Naive thymus-derived CD4-positive, alpha-beta T cell (primary cell): Measurements from ENCODE around the gene ACD. TPM values are rescaled to one million over a fixed set of nuclear protein-coding genes. Genes with fewer than 3 reads are reported as not detected.
A peak's percentile ranks its signal among the peaks of the same experiment; 100 is the strongest.

Source experiments
- ATAC-seq: fragments of 150-1000 bp; cut with Tn5 transposase; 2 replicates; pipeline ENCODE4 v1.10.0; 2021; ENCODE audit warnings: mild to moderate bottlenecking, moderate library complexity
- CTCF ChIA-PET: fragments of 350-600 bp; sonication (Branson Sonifier 250); formaldehyde crosslinking; loops from one replicate; lab custom pipeline; 2021; ENCODE audit warnings: antibody characterized with exemption; lab: Charles Lee
- POLR2A ChIA-PET: fragments of 350-600 bp; sonication (Branson Sonifier 250); formaldehyde crosslinking; loops from one replicate; lab custom pipeline; 2021; ENCODE audit warnings: antibody characterized with exemption, inconsistent platforms; lab: Charles Lee
- DNase-seq, 9 donors: peaks; one replicate each; pipeline versions ENCODE4 v3.0.0 to v3.0.0-alpha.2; 2020 to 2022; ENCODE audit warnings: mixed read lengths in 1 of 9
- H3K27ac ChIP-seq: one replicate; pipeline ENCODE4 v1.7.0; 2013; ENCODE audit warnings: mild to moderate bottlenecking, low read depth, low read length, moderate library complexity
- H3K27me3 ChIP-seq, 2 donors: one replicate each; pipeline ENCODE4 v1.7.0; 2013; ENCODE audit warnings: low read length in 2 of 2, mild to moderate bottlenecking in 2 of 2, moderate library complexity in 2 of 2; ENCODE audit not compliant: control insufficient read depth in 2 of 2, insufficient read depth in 2 of 2
- H3K36me3 ChIP-seq, 3 experiments: 1 replicate in 2 of 3; 2 replicates in 1 of 3; pipeline ENCODE4 v1.7.0; 2013; ENCODE audit warnings: low read length in 3 of 3, mild to moderate bottlenecking in 3 of 3, moderate library complexity in 1 of 3; ENCODE audit not compliant: insufficient read depth in 3 of 3, control insufficient read depth in 2 of 3
- H3K4me1 ChIP-seq, 2 donors: one replicate each; pipeline ENCODE4 v1.7.0; 2013; ENCODE audit warnings: low read length in 2 of 2, mild to moderate bottlenecking in 2 of 2, moderate library complexity in 1 of 2; ENCODE audit not compliant: control insufficient read depth in 2 of 2, insufficient read depth in 2 of 2
- H3K4me3 ChIP-seq: 2 replicates; pipeline ENCODE4 v1.7.0; 2013; ENCODE audit warnings: mild to moderate bottlenecking, low read length
- H3K9me3 ChIP-seq, 3 experiments: 1 replicate in 2 of 3; 2 replicates in 1 of 3; pipeline ENCODE4 v1.7.0; 2013; ENCODE audit warnings: low read length in 3 of 3; ENCODE audit not compliant: control insufficient read depth in 2 of 3
- H3K27ac Mint-ChIP-seq, 9 donors: one replicate each; pipeline ENCODE4 v1.8.0; 2020 to 2022; ENCODE audit warnings: mixed read lengths in 9 of 9, mild to moderate bottlenecking in 8 of 9, moderate library complexity in 5 of 9, inconsistent platforms in 2 of 9
- H3K27me3 Mint-ChIP-seq, 5 donors: one replicate each; pipeline ENCODE4 v1.8.0; 2021 to 2022; ENCODE audit warnings: mixed read lengths in 5 of 5, mild to moderate bottlenecking in 1 of 5
- H3K36me3 Mint-ChIP-seq, 5 donors: one replicate each; pipeline ENCODE4 v1.8.0; 2020 to 2022; ENCODE audit warnings: mixed read lengths in 5 of 5, mild to moderate bottlenecking in 3 of 5, inconsistent platforms in 1 of 5
- H3K4me1 Mint-ChIP-seq, 7 donors: one replicate each; pipeline ENCODE4 v1.8.0; 2020 to 2022; ENCODE audit warnings: mixed read lengths in 7 of 7, mild to moderate bottlenecking in 3 of 7, inconsistent platforms in 1 of 7
- H3K4me3 Mint-ChIP-seq, 10 donors: one replicate each; pipeline ENCODE4 v1.8.0; 2020 to 2022; ENCODE audit warnings: mild to moderate bottlenecking in 10 of 10, mixed read lengths in 10 of 10, moderate library complexity in 6 of 10, inconsistent platforms in 2 of 10
- H3K9me3 Mint-ChIP-seq, 11 donors: one replicate each; pipeline ENCODE4 v1.8.0; 2020 to 2022; ENCODE audit warnings: mixed read lengths in 11 of 11, mild to moderate bottlenecking in 4 of 11, inconsistent platforms in 1 of 11, moderate library complexity in 1 of 11
- intact Hi-C, 2 donors: fragments of 100-400 bp; cut with micrococcal nuclease; formaldehyde crosslinking; loops; one replicate each; pipeline ENCODE4 v1.15.1; 2023
- polyA plus RNA-seq, 2 donors: library from polyadenylated mRNA; unstranded; fragments of 300-500 nt; fragmentation: Illumina TruSeq; gene quantifications; one replicate each; pipeline ENCODE4 v1.2.3, GENCODE V29; 2021
- total RNA-seq, 6 experiments: library from RNA in 5 of 6; stranded (reverse) in 5 of 6; gene quantifications; 1 replicate in 5 of 6; 2 replicates in 1 of 6; pipeline ENCODE4 v1.2.3 and lab custom pipeline; 2021 to 2026

Gene ACD
- total and polyA plus RNA-seq, 7 experiments from 2014 or later: 25.4 to 44.1 (median 33.2) TPM

GRCh38 chr16:67649494-67649931 is 10.5 kb downstream of the ACD start:
- Histone ChIP-seq H3K27ac (peak overlapping the region; percentile 23), H3K9me3 (no peaks in the 10 kb centered on the region), H3K4me1 (peaks cover 9 to 15% of the 10 kb centered on the region in 2 donors), H3K27me3 (no peaks in the 10 kb centered on the region), H3K36me3 (peaks cover 0 to 73% (median 39%) of the 10 kb centered on the region in 3 experiments), H3K4me3 (no peak overlapping the region)
- Mint-ChIP-seq H3K4me3 (no peak overlapping the region), H3K36me3 (peaks cover 8 to 22% (median 15%) of the 10 kb centered on the region in 5 donors), H3K4me1 (peaks cover 6 to 28% (median 17%) of the 10 kb centered on the region in 7 donors), H3K27me3 (no peaks in the 10 kb centered on the region), H3K9me3 (no peaks in the 10 kb centered on the region), H3K27ac (peak overlapping the region in 1 of 9 donors; percentile 86)
- DNase-seq (no peak), ATAC-seq (no peak)
- CTCF ChIA-PET: interaction anchor here (0.7 to 1.8 kb wide), 3 partner anchors 55 to 128 kb away, joined by 3 to 8 read pairs (median 4); no protein-coding TSS in a partner anchor
- intact Hi-C loops: no loop called here
- POLR2A ChIA-PET: interaction anchor here (8.9 kb wide), 1 partner anchor 9 kb away, joined by 84 read pairs; the partner anchor contains the start of genes ACD and PARD6A

- intact Hi-C loops: no loop called here
- H3K9me3 ChIP-seq: no peaks in the 10 kb centered on the region
- peaks cover 8 to 22% (median 15%) of the 10 kb centered on the region in 5 donors for H3K36me3 Mint-ChIP-seq
- H3K27ac Mint-ChIP-seq: peak overlapping the region in 1 of 9 donors; percentile 19
- POLR2A ChIA-PET: interaction anchor here (1.0 to 8.9 kb wide), 4 partner anchors 9 to 95 kb away, joined by 3 to 84 read pairs (median 4); partner anchors contain the start of genes ACD and PARD6A
- H3K4me3 Mint-ChIP-seq: peak overlapping the region in 1 of 10 donors; percentile 62
- H3K27ac ChIP-seq: peak overlapping the region; percentile 23
- H3K4me3 ChIP-seq: no peak overlapping the region
- H3K4me1 Mint-ChIP-seq: peaks cover 6 to 34% (median 22%) of the 10 kb centered on the region in 7 donors
- no peaks in the 10 kb centered on the region for H3K27me3 ChIP-seq
- CTCF ChIA-PET: interaction anchor here (0.7 to 1.8 kb wide), 3 partner anchors 54 to 128 kb away, joined by 3 to 8 read pairs (median 4); no protein-coding TSS in a partner anchor
- no peaks in the 10 kb centered on the region for H3K27me3 Mint-ChIP-seq
- DNase-seq (no peak), ATAC-seq (no peak)
- H3K36me3 ChIP-seq: peaks cover 0 to 66% (median 39%) of the 10 kb centered on the region in 3 experiments
- peaks cover 0 to 2% (median 0%) of the 10 kb centered on the region in 11 donors for H3K9me3 Mint-ChIP-seq
- H3K4me1 ChIP-seq: peaks cover 9 to 15% of the 10 kb centered on the region in 2 donors
Measured at GRCh38 chr16:67648764-67649407, 11.2 kb downstream of the ACD start.

GRCh38 chr16:67648088-67648763 is 11.8 kb downstream of the ACD start:
- no peak overlapping the region for H3K27ac ChIP-seq
- ChIA-PET POLR2A (interaction anchor here (1.0 to 10.1 kb wide), 7 partner anchors 10 to 104 kb away, joined by 3 to 128 read pairs (median 4); partner anchors contain the start of genes ACD, CTCF and PARD6A), CTCF (interaction anchor here (2.2 to 7.3 kb wide), 2 partner anchors 19 to 101 kb away, joined by 6 to 107 read pairs; no protein-coding TSS in a partner anchor)
- ATAC-seq (no peak), DNase-seq (no peak)
- Mint-ChIP-seq H3K4me3 (peak overlapping the region in 2 of 10 donors; percentile 29 to 62), H3K27ac (peak overlapping the region in 1 of 9 donors; percentile 19), H3K4me1 (peaks cover 5 to 34% (median 22%) of the 10 kb centered on the region in 7 donors), H3K9me3 (peaks cover 0 to 2% (median 0%) of the 10 kb centered on the region in 11 donors), H3K36me3 (peaks cover 8 to 21% (median 15%) of the 10 kb centered on the region in 5 donors), H3K27me3 (no peaks in the 10 kb centered on the region)
- intact Hi-C loops: no loop called here
- H3K27me3 ChIP-seq: no peaks in the 10 kb centered on the region
- no peaks in the 10 kb centered on the region for H3K9me3 ChIP-seq
- H3K4me3 ChIP-seq: no peak overlapping the region
- peaks cover 0 to 61% (median 39%) of the 10 kb centered on the region in 3 experiments for H3K36me3 ChIP-seq
- peaks cover 9 to 15% of the 10 kb centered on the region in 2 donors for H3K4me1 ChIP-seq

- no peak for ATAC-seq
- Mint-ChIP-seq H3K9me3 (peaks cover 0 to 2% (median 0%) of the 10 kb centered on the region in 11 donors), H3K4me1 (peaks cover 5 to 34% (median 22%) of the 10 kb centered on the region in 7 donors), H3K36me3 (peaks cover 8 to 21% (median 15%) of the 10 kb centered on the region in 5 donors), H3K27ac (no peak overlapping the region), H3K4me3 (peak overlapping the region in 1 of 10 donors; percentile 29), H3K27me3 (no peaks in the 10 kb centered on the region)
- no peaks in the 10 kb centered on the region for H3K27me3 ChIP-seq
- ChIA-PET CTCF (interaction anchor here (0.7 to 7.3 kb wide), 4 partner anchors 11 to 100 kb away, joined by 3 to 107 read pairs (median 4); partner anchors contain the start of gene CTCF), POLR2A (interaction anchor here (1.1 to 10.1 kb wide), 6 partner anchors 11 to 104 kb away, joined by 3 to 128 read pairs (median 42); partner anchors contain the start of genes ACD, CTCF and PARD6A)
- peaks cover 9 to 15% of the 10 kb centered on the region in 2 donors for H3K4me1 ChIP-seq
- intact Hi-C loops: no loop called here
- H3K27ac ChIP-seq: peak overlapping the region; percentile 97
- DNase-seq: no peak
- peaks cover 0 to 60% (median 39%) of the 10 kb centered on the region in 3 experiments for H3K36me3 ChIP-seq
- H3K9me3 ChIP-seq: no peaks in the 10 kb centered on the region
- H3K4me3 ChIP-seq: no peak overlapping the region
Measured at GRCh38 chr16:67647681-67648080, 12.4 kb downstream of the ACD start.

GRCh38 chr16:67647111-67647651 is 12.9 kb downstream of the ACD start:
- ATAC-seq (no peak), DNase-seq (no peak)
- H3K27ac ChIP-seq: peak overlapping the region; percentile 97
- peaks cover 9 to 15% of the 10 kb centered on the region in 2 donors for H3K4me1 ChIP-seq
- Mint-ChIP-seq H3K4me1 (peaks cover 5 to 34% (median 22%) of the 10 kb centered on the region in 7 donors), H3K36me3 (peaks cover 8 to 19% (median 13%) of the 10 kb centered on the region in 5 donors), H3K9me3 (peaks cover 0 to 2% (median 0%) of the 10 kb centered on the region in 11 donors), H3K27me3 (no peaks in the 10 kb centered on the region), H3K4me3 (peak overlapping the region in 1 of 10 donors; percentile 87), H3K27ac (peak overlapping the region in 3 of 9 donors; percentile 28 to 86 (median 68))
- H3K27me3 ChIP-seq: no peaks in the 10 kb centered on the region
- no peaks in the 10 kb centered on the region for H3K9me3 ChIP-seq
- ChIA-PET CTCF (interaction anchor here (0.7 to 7.3 kb wide), 6 partner anchors 12 to 126 kb away, joined by 3 to 107 read pairs (median 6); partner anchors contain the start of gene CTCF), POLR2A (interaction anchor here (1.1 to 10.1 kb wide), 5 partner anchors 11 to 103 kb away, joined by 4 to 128 read pairs (median 80); partner anchors contain the start of genes ACD, CTCF and PARD6A)
- H3K36me3 ChIP-seq: peaks cover 0 to 57% (median 38%) of the 10 kb centered on the region in 3 experiments
- intact Hi-C loops: no loop called here
- no peak overlapping the region for H3K4me3 ChIP-seq
